Esophagus squamous epithelium (tissue), 4 donors: ENCODE measurements around the gene SLC22A7.

Experiments
- CTCF ChIP-seq, 6 experiments: fragments of 450-650 bp in 4 of 6; fragments of 200-600 bp in 2 of 6; sonication (generic) in 2 of 6; IDR thresholded peaks; one replicate each; pipeline ENCODE4 v1.5.1; 2016 to 2019; ENCODE audit warnings: antibody characterized with exemption in 6 of 6, mild to moderate bottlenecking in 4 of 6, moderate library complexity in 4 of 6
- POLR2A ChIP-seq, 4 donors: fragments of 450-650 bp; IDR thresholded peaks; one replicate each; pipeline ENCODE4 v1.6.1; 2017; ENCODE audit warnings: antibody characterized with exemption in 4 of 4, mild to moderate bottlenecking in 4 of 4, moderate library complexity in 3 of 4

- TF ChIP-seq CTCF (IDR thresholded peaks at IDR 0.05) (no peak), POLR2A (IDR thresholded peaks at IDR 0.05) (no peak)
Measured at GRCh38 chr6:43310134-43310533, 12.1 kb downstream of the SLC22A7 start.
